ENCODE measurements around the gene GAS6.

GRCh38 chr13:113775451-113776145 lies 88.3 kb downstream of the GAS6 start:
- TF ChIP-seq CTCF (IDR thresholded peaks at IDR 0.05): no peak
- TF ChIP-seq POLR2A (IDR thresholded peaks at IDR 0.05): no peak
